PFSK-1 (cell line): ENCODE data around the gene CENPS. TPM values are rescaled to one million over a fixed set of nuclear protein-coding genes. Genes with fewer than 3 reads are reported as not detected.

Source experiments
- FOXP2 ChIP-seq: optimal IDR thresholded peaks from 2 replicates; pipeline ENCODE3; 2011; ENCODE audit warnings: borderline replicate concordance, control low read depth, inconsistent platforms; ENCODE audit not compliant: insufficient read depth; ENCODE audit errors: extremely low read length, extremely low read depth
- POLR2AphosphoS5 ChIP-seq: IDR thresholded peaks from 2 replicates; pipeline ENCODE4 v1.6.1; 2012; ENCODE audit warnings: low read depth, mild to moderate bottlenecking, control low read depth, low read length, moderate library complexity
- SIN3A ChIP-seq: IDR thresholded peaks from 2 replicates; pipeline ENCODE4 v1.6.1; 2012; ENCODE audit warnings: mild to moderate bottlenecking, low read length, moderate library complexity, borderline replicate concordance; ENCODE audit not compliant: insufficient read depth
- TAF1 ChIP-seq: IDR thresholded peaks from 2 replicates; pipeline ENCODE4 v1.6.1; 2012; ENCODE audit warnings: low read length, control low read depth, borderline replicate concordance; ENCODE audit not compliant: insufficient read depth
- polyA plus RNA-seq: library from polyadenylated mRNA; unstranded; fragments of >200 nt; gene quantifications from one replicate; pipeline ENCODE4 v1.2.1, GENCODE V29; 2012; ENCODE audit warnings: low read depth, missing spikeins; ENCODE audit not compliant: insufficient read length
- TF ChIP-seq, protein P1 (sequence below), 2 experiments: IDR thresholded peaks; 2 replicates each; pipeline versions ENCODE4 v1.6.1 to v1.8.0; 2011 to 2012; ENCODE audit warnings: low read depth in 2 of 2, low read length in 2 of 2, control low read depth in 1 of 2, inconsistent platforms in 1 of 2, mild to moderate bottlenecking in 1 of 2, moderate library complexity in 1 of 2; ENCODE audit not compliant: insufficient read depth in 1 of 2

Gene CENPS
- polyA plus RNA-seq: 6.9 TPM

DNA sequence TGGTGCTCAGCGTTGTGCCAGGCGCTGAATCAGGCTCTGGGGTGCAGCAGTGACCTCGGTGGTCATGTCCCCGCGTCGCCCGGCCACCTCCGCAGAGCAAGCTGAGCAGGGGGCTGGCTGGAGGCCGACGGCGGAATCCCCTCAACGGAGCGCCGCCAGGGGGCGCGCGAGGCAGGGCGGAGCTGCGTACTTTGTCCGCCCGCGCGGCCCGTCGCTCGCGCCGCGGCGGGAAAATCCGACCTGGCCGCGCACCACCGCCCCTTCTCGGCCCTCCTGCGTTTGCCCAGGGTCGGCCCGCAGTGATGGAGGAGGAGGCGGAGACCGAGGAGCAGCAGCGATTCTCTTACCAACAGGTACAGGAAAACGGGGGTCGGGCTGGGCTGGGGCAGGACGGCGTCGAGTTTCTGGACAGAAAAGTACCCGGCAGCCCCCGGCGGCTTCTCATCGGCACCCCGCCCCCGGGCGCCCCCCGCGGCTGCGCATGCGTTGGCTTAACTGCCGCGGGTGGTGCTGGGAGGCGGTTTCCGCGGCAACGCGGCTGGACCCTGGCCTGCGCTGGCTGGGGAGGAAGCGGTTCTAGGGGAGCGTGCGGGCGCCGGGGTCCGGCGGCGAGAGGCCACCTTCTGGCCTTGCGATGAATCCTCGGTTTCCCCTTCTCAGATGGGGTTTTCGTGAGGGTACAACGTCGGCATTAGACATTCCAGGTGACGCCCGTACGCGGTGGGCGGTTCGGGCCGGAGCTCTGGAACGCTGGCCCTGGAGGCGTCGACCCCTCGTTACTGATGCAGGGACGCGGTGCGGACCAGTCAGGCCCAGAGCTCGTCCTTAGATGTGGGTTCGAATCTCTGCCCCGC, at the start of gene CENPS:
TSS of gene CENPS (plus strand) at position 218 of the 854 bp plus-strand sequence. CDS start at position 303, 85 bp downstream.
- TF ChIP-seq, protein P1, sequence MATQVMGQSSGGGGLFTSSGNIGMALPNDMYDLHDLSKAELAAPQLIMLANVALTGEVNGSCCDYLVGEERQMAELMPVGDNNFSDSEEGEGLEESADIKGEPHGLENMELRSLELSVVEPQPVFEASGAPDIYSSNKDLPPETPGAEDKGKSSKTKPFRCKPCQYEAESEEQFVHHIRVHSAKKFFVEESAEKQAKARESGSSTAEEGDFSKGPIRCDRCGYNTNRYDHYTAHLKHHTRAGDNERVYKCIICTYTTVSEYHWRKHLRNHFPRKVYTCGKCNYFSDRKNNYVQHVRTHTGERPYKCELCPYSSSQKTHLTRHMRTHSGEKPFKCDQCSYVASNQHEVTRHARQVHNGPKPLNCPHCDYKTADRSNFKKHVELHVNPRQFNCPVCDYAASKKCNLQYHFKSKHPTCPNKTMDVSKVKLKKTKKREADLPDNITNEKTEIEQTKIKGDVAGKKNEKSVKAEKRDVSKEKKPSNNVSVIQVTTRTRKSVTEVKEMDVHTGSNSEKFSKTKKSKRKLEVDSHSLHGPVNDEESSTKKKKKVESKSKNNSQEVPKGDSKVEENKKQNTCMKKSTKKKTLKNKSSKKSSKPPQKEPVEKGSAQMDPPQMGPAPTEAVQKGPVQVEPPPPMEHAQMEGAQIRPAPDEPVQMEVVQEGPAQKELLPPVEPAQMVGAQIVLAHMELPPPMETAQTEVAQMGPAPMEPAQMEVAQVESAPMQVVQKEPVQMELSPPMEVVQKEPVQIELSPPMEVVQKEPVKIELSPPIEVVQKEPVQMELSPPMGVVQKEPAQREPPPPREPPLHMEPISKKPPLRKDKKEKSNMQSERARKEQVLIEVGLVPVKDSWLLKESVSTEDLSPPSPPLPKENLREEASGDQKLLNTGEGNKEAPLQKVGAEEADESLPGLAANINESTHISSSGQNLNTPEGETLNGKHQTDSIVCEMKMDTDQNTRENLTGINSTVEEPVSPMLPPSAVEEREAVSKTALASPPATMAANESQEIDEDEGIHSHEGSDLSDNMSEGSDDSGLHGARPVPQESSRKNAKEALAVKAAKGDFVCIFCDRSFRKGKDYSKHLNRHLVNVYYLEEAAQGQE (IDR thresholded peaks at IDR 0.05; ENCODE audit: insufficient read depth in 1 of 2, low read depth in 2 of 2, low read length in 2 of 2): 0 out of 4 replicates have a peak, but pooled peaks of 1 of the 2 experiments have one; percentile 30
- TF ChIP-seq TAF1 (peak; percentile 36; the same call in 1 of the 2 replicates), SIN3A (peak; percentile 61; the same call in 1 of the 2 replicates), FOXP2 (peak; percentile 83), POLR2AphosphoS5 (peak; percentile 67)

DNA sequence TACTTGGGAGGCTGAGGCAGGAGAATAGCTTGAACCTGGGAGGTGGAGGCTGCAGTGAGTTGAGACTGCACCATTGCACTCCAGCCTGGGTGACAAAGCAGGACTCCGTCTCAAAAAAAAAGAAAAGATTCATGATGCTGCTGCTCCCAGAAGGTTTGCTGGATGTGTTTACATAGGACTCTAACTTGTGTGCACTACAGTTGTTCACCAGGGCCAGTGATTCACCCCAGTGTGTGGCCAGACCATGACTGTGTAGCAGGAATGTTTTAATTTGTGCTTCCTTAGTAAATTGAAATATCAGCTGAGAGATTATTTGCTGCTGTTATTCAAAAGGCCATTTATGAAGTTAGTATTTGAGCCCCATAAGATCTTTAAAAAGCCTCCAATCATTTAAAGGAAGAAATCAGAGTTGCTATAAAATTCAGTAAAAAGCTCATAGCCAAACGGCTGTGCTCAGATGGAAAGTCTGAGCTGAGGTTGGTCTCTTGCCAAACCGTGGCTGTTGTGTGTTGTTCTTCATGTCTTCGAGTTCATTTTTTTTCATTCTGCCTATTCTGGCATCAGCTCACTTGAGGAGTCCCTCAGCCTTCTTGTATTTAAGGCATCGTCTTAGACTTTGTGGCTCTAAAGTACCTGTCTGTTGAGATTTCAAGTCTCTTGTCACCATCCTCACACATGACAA, 49.5 kb upstream of the CENPS start:
- TF ChIP-seq TAF1: no peak
- TF ChIP-seq, protein P1 (IDR thresholded peaks at IDR 0.05; ENCODE audit: insufficient read depth in 1 of 2, low read depth in 2 of 2, low read length in 2 of 2): no peak
- no peak for TF ChIP-seq POLR2AphosphoS5
- no peak for TF ChIP-seq SIN3A
- TF ChIP-seq FOXP2: no peak

DNA sequence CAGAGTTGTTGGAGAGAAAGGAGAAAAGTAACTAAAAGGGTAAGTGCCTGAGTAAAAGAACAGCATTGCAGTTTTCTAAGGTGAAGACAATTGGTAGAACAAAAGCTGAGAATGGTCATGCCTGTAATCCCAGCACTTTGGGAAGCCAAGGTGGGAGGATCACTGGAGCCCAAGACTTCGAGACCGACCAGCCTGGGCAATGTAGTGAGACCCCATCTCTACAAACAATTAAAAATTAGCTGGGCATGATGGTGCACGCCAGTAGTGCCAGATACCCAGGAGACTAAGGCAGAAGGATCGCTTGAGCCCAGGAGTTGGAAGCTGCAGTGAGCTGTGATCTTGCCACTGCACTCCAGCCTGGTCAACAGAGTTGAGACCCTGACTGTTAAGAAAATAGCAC, 46.6 kb upstream of the CENPS start:
- TF ChIP-seq POLR2AphosphoS5: no peak
- TF ChIP-seq FOXP2: no peak
- TF ChIP-seq, protein P1 (IDR thresholded peaks at IDR 0.05; ENCODE audit: insufficient read depth in 1 of 2, low read depth in 2 of 2, low read length in 2 of 2): no peak
- no peak for TF ChIP-seq TAF1
- TF ChIP-seq SIN3A: no peak

DNA sequence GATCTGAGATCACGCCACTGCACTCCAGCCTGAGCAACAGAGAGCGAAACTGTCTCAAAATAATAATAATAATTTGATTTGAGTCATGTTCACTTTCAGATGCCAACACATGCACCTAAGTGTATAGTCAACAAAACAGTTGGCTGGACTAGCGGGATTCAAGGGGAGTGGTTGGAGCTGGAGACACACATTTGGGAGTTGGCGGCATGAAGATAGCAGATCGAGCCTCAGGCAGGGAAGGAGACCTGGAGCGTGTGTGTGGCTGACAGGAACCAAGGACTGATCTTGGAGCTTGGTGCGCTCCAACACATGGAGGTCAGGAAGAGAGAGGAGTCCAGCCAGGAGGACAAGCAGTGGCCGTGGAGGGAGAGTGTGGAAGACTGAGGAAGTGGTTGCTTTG, 46.0 kb upstream of the CENPS start:
- TF ChIP-seq POLR2AphosphoS5: no peak
- TF ChIP-seq TAF1: no peak
- no peak for TF ChIP-seq SIN3A
- TF ChIP-seq FOXP2: no peak
- TF ChIP-seq, protein P1 (IDR thresholded peaks at IDR 0.05; ENCODE audit: insufficient read depth in 1 of 2, low read depth in 2 of 2, low read length in 2 of 2): no peak
